Measurements from ENCODE around the gene MVK.

Gene MVK

GRCh38 chr12:109611223-109611622 lies 37.6 kb downstream of the MVK start:
- no peak for DNase-seq

- no peak for DNase-seq
Measured at GRCh38 chr12:109612003-109612402, 38.4 kb downstream of the MVK start.

GRCh38 chr12:109612975-109613502 lies 39.4 kb downstream of the MVK start:
- DNase-seq, result no peak

GRCh38 chr12:109613649-109614455 lies 40.3 kb downstream of the MVK start:
- no peak for DNase-seq

- no peak for DNase-seq
Measured at GRCh38 chr12:109615556-109616229, 42.1 kb downstream of the MVK start.

- no peak for DNase-seq
Measured at GRCh38 chr12:109617491-109617890, 43.9 kb downstream of the MVK start.

GRCh38 chr12:109618082-109618481 lies 44.5 kb downstream of the MVK start:
- no peak for DNase-seq

GRCh38 chr12:109619002-109619604 lies 45.5 kb downstream of the MVK start:
- no peak for DNase-seq

GRCh38 chr12:109621211-109621694 lies 47.7 kb downstream of the MVK start:
- no peak for DNase-seq

GRCh38 chr12:109621901-109622364 lies 48.3 kb downstream of the MVK start:
- DNase-seq, result peak; percentile 67

- no peak for DNase-seq
Measured at GRCh38 chr12:109624467-109624866, 50.9 kb downstream of the MVK start.

- no peak for DNase-seq
Measured at GRCh38 chr12:109625131-109625559, 51.6 kb downstream of the MVK start.

- DNase-seq, result no peak
Measured at GRCh38 chr12:109625749-109626377, 52.3 kb downstream of the MVK start.

- DNase-seq, result no peak
Measured at GRCh38 chr12:109626378-109627115, 53.0 kb downstream of the MVK start.

- no peak for DNase-seq
Measured at GRCh38 chr12:109627633-109628032, 54.0 kb downstream of the MVK start.

- no peak for DNase-seq
Measured at GRCh38 chr12:109630107-109630506, 56.5 kb downstream of the MVK start.

- no peak for DNase-seq
Measured at GRCh38 chr12:109630815-109631214, 57.2 kb downstream of the MVK start.

GRCh38 chr12:109631302-109631701 lies 57.7 kb downstream of the MVK start:
- no peak for DNase-seq

GRCh38 chr12:109631751-109632150 lies 58.2 kb downstream of the MVK start:
- DNase-seq, result no peak

- DNase-seq, result no peak
Measured at GRCh38 chr12:109632342-109632741, 58.7 kb downstream of the MVK start.

GRCh38 chr12:109635717-109636116 lies 62.1 kb downstream of the MVK start:
- no peak for DNase-seq

GRCh38 chr12:109637348-109637747 lies 63.8 kb downstream of the MVK start:
- no peak for DNase-seq

Measured in NCI-H1092 (cell line).